ENCODE results near the gene DNM3.

GRCh38 chr1:172410027-172410426 lies 568.7 kb downstream of the DNM3 start:
- TF ChIP-seq, protein P1, sequence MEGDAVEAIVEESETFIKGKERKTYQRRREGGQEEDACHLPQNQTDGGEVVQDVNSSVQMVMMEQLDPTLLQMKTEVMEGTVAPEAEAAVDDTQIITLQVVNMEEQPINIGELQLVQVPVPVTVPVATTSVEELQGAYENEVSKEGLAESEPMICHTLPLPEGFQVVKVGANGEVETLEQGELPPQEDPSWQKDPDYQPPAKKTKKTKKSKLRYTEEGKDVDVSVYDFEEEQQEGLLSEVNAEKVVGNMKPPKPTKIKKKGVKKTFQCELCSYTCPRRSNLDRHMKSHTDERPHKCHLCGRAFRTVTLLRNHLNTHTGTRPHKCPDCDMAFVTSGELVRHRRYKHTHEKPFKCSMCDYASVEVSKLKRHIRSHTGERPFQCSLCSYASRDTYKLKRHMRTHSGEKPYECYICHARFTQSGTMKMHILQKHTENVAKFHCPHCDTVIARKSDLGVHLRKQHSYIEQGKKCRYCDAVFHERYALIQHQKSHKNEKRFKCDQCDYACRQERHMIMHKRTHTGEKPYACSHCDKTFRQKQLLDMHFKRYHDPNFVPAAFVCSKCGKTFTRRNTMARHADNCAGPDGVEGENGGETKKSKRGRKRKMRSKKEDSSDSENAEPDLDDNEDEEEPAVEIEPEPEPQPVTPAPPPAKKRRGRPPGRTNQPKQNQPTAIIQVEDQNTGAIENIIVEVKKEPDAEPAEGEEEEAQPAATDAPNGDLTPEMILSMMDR (IDR thresholded peaks at IDR 0.05; ENCODE audit: insufficient read depth, low read depth, low read length) = no peak
- TF ChIP-seq EZH2 (IDR thresholded peaks at IDR 0.05; ENCODE audit: insufficient read depth, low read length) = no peak
